T-helper 1 cell (primary cell): ENCODE results near the gene ZNF566.
"Not testable (repeated sequence)": the region's sequence is repeated elsewhere in the genome, so short reads cannot be mapped to it uniquely, and the experiment has no call there.

Experiments used
- DNase-seq, 5 donors: peaks; one replicate each; pipeline ENCODE4 v3.0.0-alpha.2; 2012 to 2020
- total RNA-seq, 4 donors: gene quantifications; one replicate each; lab custom pipeline; 2026; lab: John Stamatoyannopoulos, UW

Gene ZNF566
- total RNA-seq: 5.5 to 17.8 (median 11.4) reads per million in 4 donors

- peak; percentile 82 to 95 (median 87) for DNase-seq
Observed at GRCh38 chr19:36489118-36489919, at the start of gene ZNF566. TSS of gene ZNF566 (minus strand) at chr19:36489561. CDS start at chr19:36476557, 13,004 bp downstream.

- peak in 2 of 5 donors; percentile 0 to 11 for DNase-seq
Observed at GRCh38 chr19:36528921-36529518, 39.7 kb upstream of the ZNF566 start.

- DNase-seq: peak; percentile 85 to 93 (median 88)
Observed at GRCh38 chr19:36528194-36528920, 39.0 kb upstream of the ZNF566 start, which contains the start of gene ZNF260. TSS of gene ZNF260 (minus strand) at chr19:36528271. CDS start at chr19:36515238, 13,033 bp downstream.

- DNase-seq: no peak
Observed at GRCh38 chr19:36527873-36528193, 38.5 kb upstream of the ZNF566 start.

GRCh38 chr19:36527341-36527740 lies 38.0 kb upstream of the ZNF566 start:
- DNase-seq: no peak

- no peak for DNase-seq
Observed at GRCh38 chr19:36526581-36526980, 37.2 kb upstream of the ZNF566 start.

- DNase-seq: no peak
Observed at GRCh38 chr19:36524617-36525016, 35.3 kb upstream of the ZNF566 start.

- no peak for DNase-seq
Observed at GRCh38 chr19:36514012-36514612, 24.8 kb upstream of the ZNF566 start.

- DNase-seq: no peak
Observed at GRCh38 chr19:36508325-36508724, 19.0 kb upstream of the ZNF566 start.

- no peak for DNase-seq
Observed at GRCh38 chr19:36501973-36502372, 12.6 kb upstream of the ZNF566 start.

GRCh38 chr19:36497001-36497400 lies 7.6 kb upstream of the ZNF566 start:
- no peak for DNase-seq

GRCh38 chr19:36492689-36493453 lies 3.5 kb upstream of the ZNF566 start:
- peak in 1 of 5 donors; percentile 8 for DNase-seq

GRCh38 chr19:36490846-36491245 lies 1.5 kb upstream of the ZNF566 start:
- not testable (repeated sequence) for DNase-seq

- peak in 4 of 5 donors; percentile 48 to 68 (median 60) for DNase-seq
Observed at GRCh38 chr19:36489920-36490415, 607 bp upstream of the ZNF566 start.

- DNase-seq: peak in 2 of 5 donors; percentile 20 to 27
Observed at GRCh38 chr19:36488846-36489117, 579 bp downstream of the ZNF566 start.

GRCh38 chr19:36488118-36488845 lies 1.1 kb downstream of the ZNF566 start:
- no peak for DNase-seq

GRCh38 chr19:36483653-36484052 lies 5.7 kb downstream of the ZNF566 start:
- no peak for DNase-seq

- DNase-seq: no peak
Observed at GRCh38 chr19:36482876-36483275, 6.5 kb downstream of the ZNF566 start.

GRCh38 chr19:36460046-36460445 lies 29.3 kb downstream of the ZNF566 start:
- DNase-seq: no peak

GRCh38 chr19:36456831-36457230 lies 32.5 kb downstream of the ZNF566 start:
- no peak for DNase-seq

- no peak for DNase-seq
Observed at GRCh38 chr19:36449059-36449670, 40.2 kb downstream of the ZNF566 start.
